DOHH2 (cell line): ENCODE results near the gene FHOD3.

Source experiments
- CTCF ChIP-seq: fragments of 200-600 bp; sonication (generic); IDR thresholded peaks from one replicate; pipeline ENCODE4 v1.5.1; 2014; ENCODE audit warnings: antibody characterized with exemption, mild to moderate bottlenecking, low read depth, low read length; ENCODE audit not compliant: poor library complexity, severe bottlenecking
- EZH2phosphoT487 ChIP-seq: fragments of 200-600 bp; sonication (generic); IDR thresholded peaks from 2 replicates; pipeline ENCODE4 v1.6.1; 2017; ENCODE audit warnings: borderline replicate concordance, mild to moderate bottlenecking, antibody characterized with exemption, low read length, moderate library complexity, mixed read lengths

GRCh38 chr18:36427831-36428230 lies 130.3 kb downstream of the FHOD3 start:
- TF ChIP-seq CTCF (no peak), EZH2phosphoT487 (no peak)
